Left lung (tissue), 10 donors: ENCODE data around the gene IGSF23. TPM values are rescaled to one million over a fixed set of nuclear protein-coding genes. Genes with fewer than 3 reads are reported as not detected.
A peak's percentile ranks its signal among the peaks of the same experiment; 100 is the strongest.
"Not testable (repeated sequence)": the region's sequence is repeated elsewhere in the genome, so short reads cannot be mapped to it uniquely, and the experiment has no call there.

Experiments used
- ATAC-seq: fragments of 200-7000 bp; cut with Tn5 transposase; one replicate; pipeline ENCODE4 v1.9.1; 2020; ENCODE audit warnings: moderate library complexity
- DNase-seq, 4 donors: peaks; one replicate each; pipeline ENCODE4 v3.0.0-alpha.2; 2013 to 2020
- H3K27ac ChIP-seq, 2 donors: fragments of 200-600 bp; sonication (generic) in 1 of 2; one replicate each; pipeline versions ENCODE4 v1.5.0 to v1.8.0; 2020 to 2021
- H3K27me3 ChIP-seq, 2 donors: fragments of 200-600 bp; sonication (generic) in 1 of 2; one replicate each; pipeline versions ENCODE4 v1.5.0 to v1.8.0; 2020 to 2021
- H3K36me3 ChIP-seq, 2 donors: fragments of 200-600 bp; sonication (generic) in 1 of 2; one replicate each; pipeline versions ENCODE4 v1.5.0 to v1.8.0; 2020 to 2021
- H3K4me1 ChIP-seq, 2 donors: fragments of 200-600 bp; one replicate each; pipeline ENCODE4 v1.8.0; 2021
- H3K4me3 ChIP-seq, 2 donors: fragments of 200-600 bp; sonication (generic) in 1 of 2; one replicate each; pipeline versions ENCODE4 v1.5.0 to v1.8.0; 2020 to 2021; ENCODE audit warnings: mild to moderate bottlenecking in 1 of 2
- H3K9me3 ChIP-seq, 2 donors: fragments of 200-600 bp; sonication (generic) in 1 of 2; one replicate each; pipeline versions ENCODE4 v1.5.0 to v1.8.0; 2020 to 2021
- CTCF ChIP-seq, 2 donors: fragments of 200-600 bp; sonication (generic) in 1 of 2; IDR thresholded peaks; one replicate each; pipeline versions ENCODE4 v1.5.0 to v1.8.0; 2021; ENCODE audit warnings: antibody characterized with exemption in 2 of 2
- intact Hi-C, 2 donors: fragments of 100-400 bp; cut with DNase I; formaldehyde crosslinking; loops; one replicate each; pipeline versions ENCODE4 v1.11.2 to v1.14.2; 2022
- polyA plus RNA-seq, 6 donors: library from polyadenylated mRNA; unstranded; fragments of 120-200 nt; gene quantifications; one replicate each; pipeline ENCODE4 v1.2.1, GENCODE V29; 2013; ENCODE audit not compliant: insufficient read length in 6 of 6
- total RNA-seq, 2 donors: library from RNA; stranded (reverse); fragmentation: NEBNext Ultra II Directional; extraction: Animal tissue kit (Norgen Biotek cat#: 25700); gene quantifications; one replicate each; pipeline ENCODE4 v1.2.1, GENCODE V29; 2021
- donor health status: DM: no; HTN: yes; CAD: no.
- donor health status: DM: no; HTN: no; CAD: no.

The IGSF23 gene
- total and polyA plus RNA-seq, 8 donors, result 0.17 to 0.18 TPM; not detected in 6

GRCh38 chr19:44585371-44586133 lies 27.8 kb upstream of the IGSF23 start:
- intact Hi-C loops, result no loop called here
- ATAC-seq (no peak), DNase-seq (no peak)
- TF ChIP-seq CTCF (IDR thresholded peaks at IDR 0.05), result no peak
- Histone ChIP-seq H3K27ac (no peak overlapping the region), H3K36me3 (no peaks in the 10 kb centered on the region), H3K4me3 (no peak overlapping the region), H3K9me3 (no peaks in the 10 kb centered on the region), H3K4me1 (peaks cover 3 to 23% of the 10 kb centered on the region in 2 donors), H3K27me3 (no peaks in the 10 kb centered on the region)

- Histone ChIP-seq H3K4me1 (peaks cover 8 to 28% of the 10 kb centered on the region in 2 donors), H3K9me3 (no peaks in the 10 kb centered on the region), H3K27ac (peak overlapping the region in 1 of 2 donors; percentile 69), H3K36me3 (no peaks in the 10 kb centered on the region), H3K27me3 (no peaks in the 10 kb centered on the region), H3K4me3 (no peak overlapping the region)
- intact Hi-C loops, result no loop called here
- peak; percentile 85 for ATAC-seq
- no peak for TF ChIP-seq CTCF (IDR thresholded peaks at IDR 0.05)
- no peak for DNase-seq
These were observed 25.2 kb upstream of the IGSF23 start for GRCh38 chr19:44587963-44588770.

GRCh38 chr19:44588771-44589112 lies 24.6 kb upstream of the IGSF23 start:
- no peaks in the 10 kb centered on the region for H3K9me3 ChIP-seq
- intact Hi-C loops, result no loop called here
- DNase-seq, result no peak
- TF ChIP-seq CTCF (IDR thresholded peaks at IDR 0.05), result no peak
- ATAC-seq, result no peak
- H3K36me3 ChIP-seq, result no peaks in the 10 kb centered on the region
- H3K27me3 ChIP-seq, result no peaks in the 10 kb centered on the region
- peak overlapping the region in 1 of 2 donors; percentile 69 for H3K27ac ChIP-seq
- no peak overlapping the region for H3K4me3 ChIP-seq
- H3K4me1 ChIP-seq, result peaks cover 8 to 31% of the 10 kb centered on the region in 2 donors

- no peak for DNase-seq
- H3K36me3 ChIP-seq, result no peaks in the 10 kb centered on the region
- intact Hi-C loops, result no loop called here
- ATAC-seq, result no peak
- no peak overlapping the region for H3K27ac ChIP-seq
- H3K9me3 ChIP-seq, result no peaks in the 10 kb centered on the region
- no peak overlapping the region for H3K4me3 ChIP-seq
- peaks cover 8 to 32% of the 10 kb centered on the region in 2 donors for H3K4me1 ChIP-seq
- no peak for TF ChIP-seq CTCF (IDR thresholded peaks at IDR 0.05)
- no peaks in the 10 kb centered on the region for H3K27me3 ChIP-seq
These were observed 22.9 kb upstream of the IGSF23 start for GRCh38 chr19:44590245-44591059.

- H3K9me3 ChIP-seq, H3K27me3 ChIP-seq, H3K4me3 ChIP-seq, H3K27ac ChIP-seq, ATAC-seq, intact Hi-C loops, DNase-seq, H3K36me3 ChIP-seq: not testable (repeated sequence)
- peaks cover 8 to 32% of the 10 kb centered on the region in 2 donors for H3K4me1 ChIP-seq
These were observed 21.9 kb upstream of the IGSF23 start for GRCh38 chr19:44591340-44591993.
